Nephron progenitor cell (in vitro differentiated cells): ENCODE measurements around the gene TXNDC16.

Experiments used
- DNase-seq: peaks from one replicate; pipeline ENCODE4 v3.0.0; 2021
- H3K27ac Mint-ChIP-seq: 2 replicates; pipeline ENCODE4 v1.8.0; 2021; ENCODE audit warnings: mild to moderate bottlenecking, moderate library complexity, mixed read lengths
- H3K27me3 Mint-ChIP-seq: 2 replicates; pipeline ENCODE4 v1.8.0; 2021; ENCODE audit warnings: mild to moderate bottlenecking, low read depth, mixed read lengths; ENCODE audit not compliant: poor library complexity
- H3K36me3 Mint-ChIP-seq: 2 replicates; pipeline ENCODE4 v1.8.0; 2021; ENCODE audit warnings: low read depth, mixed read lengths
- H3K4me1 Mint-ChIP-seq: 2 replicates; pipeline ENCODE4 v1.8.0; 2021; ENCODE audit warnings: mixed read lengths
- H3K4me3 Mint-ChIP-seq: 2 replicates; pipeline ENCODE4 v1.8.0; 2021; ENCODE audit warnings: mild to moderate bottlenecking, moderate library complexity, mixed read lengths
- H3K9me3 Mint-ChIP-seq: 2 replicates; pipeline ENCODE4 v1.8.0; 2021; ENCODE audit warnings: mild to moderate bottlenecking, moderate library complexity, mixed read lengths
- CTCF ChIP-seq: fragments of 200-600 bp; sonication (generic); IDR thresholded peaks from 2 replicates; pipeline ENCODE4 v1.5.0; 2021; ENCODE audit warnings: antibody characterized with exemption

Gene TXNDC16

DNA sequence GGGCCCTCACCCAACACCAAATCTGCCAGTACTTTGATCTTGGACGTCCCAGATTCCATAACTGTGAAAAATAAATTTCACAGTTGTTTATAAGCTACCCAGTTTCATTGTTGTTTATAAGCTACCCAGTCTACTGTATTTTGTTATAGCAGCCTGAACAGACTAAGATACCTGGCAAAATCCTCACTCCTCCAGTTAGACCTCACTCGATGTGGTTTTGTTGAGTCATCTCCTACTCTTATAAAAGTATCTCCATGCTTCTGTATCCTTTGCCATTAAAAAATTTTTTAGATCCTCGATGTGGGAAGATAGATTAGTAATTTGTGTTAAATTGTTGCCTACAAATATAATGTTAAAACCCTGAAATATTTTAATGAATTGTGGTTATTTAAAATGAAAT is 16.0 kb downstream of the TXNDC16 start:
- Mint-ChIP-seq H3K4me1 (no peaks in the 10 kb centered on the region), H3K4me3 (no peak overlapping the region), H3K27me3 (no peaks in the 10 kb centered on the region)

GRCh38 chr14:52531481-52531880 is 20.8 kb downstream of the TXNDC16 start:
- H3K4me3 Mint-ChIP-seq = no peak overlapping the region
- no peak for TF ChIP-seq CTCF
- DNase-seq = no peak
- H3K36me3 Mint-ChIP-seq = peaks cover 41% of the 10 kb centered on the region
- no peaks in the 10 kb centered on the region for H3K4me1 Mint-ChIP-seq
- H3K27me3 Mint-ChIP-seq = no peaks in the 10 kb centered on the region
- H3K27ac Mint-ChIP-seq = peak overlapping the region; percentile 3
- no peaks in the 10 kb centered on the region for H3K9me3 Mint-ChIP-seq

More for the DNA sequence above, 16.0 kb downstream of the TXNDC16 start:
- Mint-ChIP-seq H3K36me3 (peaks cover 53% of the 10 kb centered on the region), H3K9me3 (no peaks in the 10 kb centered on the region), H3K27ac (no peak overlapping the region)
- no peak for TF ChIP-seq CTCF
- no peak for DNase-seq

GRCh38 chr14:52527052-52527451 is 25.3 kb downstream of the TXNDC16 start:
- Mint-ChIP-seq H3K27me3 (no peaks in the 10 kb centered on the region), H3K27ac (no peak overlapping the region), H3K36me3 (peaks cover 18% of the 10 kb centered on the region), H3K4me1 (no peaks in the 10 kb centered on the region), H3K4me3 (no peak overlapping the region), H3K9me3 (no peaks in the 10 kb centered on the region)
- no peak for TF ChIP-seq CTCF
- DNase-seq = no peak

GRCh38 chr14:52522581-52523345 is 29.5 kb downstream of the TXNDC16 start:
- H3K36me3 Mint-ChIP-seq = peaks cover 11% of the 10 kb centered on the region
- H3K27ac Mint-ChIP-seq = no peak overlapping the region
- H3K27me3 Mint-ChIP-seq = no peaks in the 10 kb centered on the region
- DNase-seq = no peak
- H3K4me1 Mint-ChIP-seq = no peaks in the 10 kb centered on the region
- no peaks in the 10 kb centered on the region for H3K9me3 Mint-ChIP-seq
- no peak for TF ChIP-seq CTCF
- H3K4me3 Mint-ChIP-seq = no peak overlapping the region

GRCh38 chr14:52522033-52522432 is 30.3 kb downstream of the TXNDC16 start:
- peaks cover 11% of the 10 kb centered on the region for H3K36me3 Mint-ChIP-seq
- H3K4me1 Mint-ChIP-seq = no peaks in the 10 kb centered on the region
- no peak overlapping the region for H3K27ac Mint-ChIP-seq
- no peak for DNase-seq
- no peak for TF ChIP-seq CTCF
- H3K9me3 Mint-ChIP-seq = no peaks in the 10 kb centered on the region
- no peak overlapping the region for H3K4me3 Mint-ChIP-seq
- H3K27me3 Mint-ChIP-seq = no peaks in the 10 kb centered on the region
